NCI-H1694 (cell line): ENCODE measurements around the gene EXOC7.

Experiments
- DNase-seq: peaks from one replicate; lab custom pipeline; 2025; lab: John Stamatoyannopoulos, UW

EXOC7 gene

DNA sequence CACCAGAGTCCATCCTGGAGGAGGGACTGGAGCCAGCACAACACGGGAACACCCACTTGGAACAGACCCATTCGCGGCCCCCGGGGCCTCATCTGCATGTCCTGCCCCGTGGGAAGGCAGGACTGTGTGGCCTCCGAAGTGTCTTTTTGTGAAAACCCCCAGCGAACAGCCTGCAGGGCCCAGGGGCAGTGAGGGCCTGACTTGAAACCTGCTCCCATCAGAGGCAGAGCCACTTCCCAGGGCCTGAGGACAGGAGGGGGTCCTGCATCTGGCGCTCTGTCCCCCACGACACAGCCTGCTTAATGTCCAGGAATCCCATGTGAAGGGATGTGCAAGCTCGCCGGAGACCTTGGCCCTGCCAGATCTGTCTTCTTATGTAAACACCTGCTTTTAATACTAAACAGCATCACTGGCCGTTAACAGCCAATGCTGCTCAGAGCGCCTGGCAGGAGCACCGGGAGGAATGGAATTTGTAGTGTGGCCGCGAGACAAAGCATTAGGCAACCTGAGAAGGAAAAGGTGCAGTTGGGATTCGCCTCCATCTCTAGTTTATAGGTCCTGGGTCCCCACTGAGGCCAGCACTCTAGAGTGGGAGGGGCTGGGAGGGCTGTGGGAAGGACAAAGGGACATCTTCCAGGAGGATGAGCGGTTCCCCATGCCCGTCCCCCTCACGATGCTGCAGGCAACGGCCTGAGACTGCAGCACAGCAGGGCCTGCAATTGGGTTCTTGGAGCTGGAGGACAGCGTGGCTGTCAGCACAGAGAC, 66.9 kb downstream of the EXOC7 start:
- no peak for DNase-seq

DNA sequence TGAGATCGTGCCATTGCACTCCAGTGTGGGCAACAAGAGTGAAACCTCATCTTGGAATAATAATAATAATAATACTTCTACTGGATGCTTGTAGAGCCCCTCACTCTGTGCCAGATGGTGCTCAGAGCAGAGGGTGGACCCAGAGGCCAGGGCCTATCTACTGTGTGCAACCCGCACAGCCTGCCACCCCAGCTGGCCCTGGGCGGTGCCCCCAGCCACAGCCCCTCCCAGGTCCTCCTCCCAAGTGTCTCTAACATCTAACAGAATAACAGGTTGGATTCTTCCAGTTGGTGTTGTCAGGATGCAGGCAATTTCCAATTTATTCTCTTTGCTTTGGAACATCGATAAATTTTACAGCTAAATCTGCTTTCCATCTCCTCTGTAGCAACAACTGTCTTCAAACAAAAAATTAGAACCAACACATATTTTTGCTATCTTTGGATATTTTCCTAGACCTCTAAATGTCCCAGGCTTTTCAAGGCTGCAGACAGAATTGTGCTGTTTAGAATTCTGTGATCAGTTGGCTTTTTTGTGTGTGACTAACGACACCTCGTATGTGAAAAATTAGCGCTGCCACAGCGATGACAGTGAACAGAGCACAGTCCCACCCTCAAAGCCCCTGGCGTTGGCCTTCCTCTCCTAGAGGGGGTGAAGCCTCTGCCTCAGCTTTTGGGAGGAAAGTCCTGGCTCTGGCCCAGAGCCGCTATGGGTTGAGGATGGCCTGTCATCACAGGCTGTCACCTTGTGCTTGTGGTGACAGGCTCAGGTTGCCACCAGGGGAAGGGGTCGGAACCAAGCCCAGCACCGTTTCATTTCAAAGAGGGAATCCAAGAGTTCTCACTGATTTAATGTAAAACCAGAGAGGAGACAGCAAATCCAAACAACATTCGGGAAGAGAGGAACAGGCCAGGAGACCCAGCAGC, 68.9 kb downstream of the EXOC7 start:
- peak; percentile 27 for DNase-seq

DNA sequence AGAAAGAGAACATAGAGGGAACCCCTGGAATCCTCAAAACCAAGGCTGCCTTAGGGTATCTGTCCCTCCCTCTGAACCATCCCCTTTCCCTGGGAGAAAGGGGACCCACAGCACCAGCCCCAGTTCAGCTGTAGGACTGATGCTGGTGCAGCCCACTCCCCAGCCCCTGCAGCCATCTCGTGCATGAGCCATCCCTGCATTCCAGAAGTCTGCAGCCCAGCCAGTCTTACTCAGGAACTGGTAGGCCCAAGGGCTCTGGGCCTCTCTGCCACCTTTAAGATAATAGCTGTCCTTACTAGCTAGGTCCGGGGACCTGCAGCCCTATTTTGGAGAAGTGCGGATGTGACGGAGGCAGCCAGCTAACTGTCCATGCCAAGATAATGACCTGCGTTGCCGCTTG, 70.4 kb downstream of the EXOC7 start:
- DNase-seq = no peak

DNA sequence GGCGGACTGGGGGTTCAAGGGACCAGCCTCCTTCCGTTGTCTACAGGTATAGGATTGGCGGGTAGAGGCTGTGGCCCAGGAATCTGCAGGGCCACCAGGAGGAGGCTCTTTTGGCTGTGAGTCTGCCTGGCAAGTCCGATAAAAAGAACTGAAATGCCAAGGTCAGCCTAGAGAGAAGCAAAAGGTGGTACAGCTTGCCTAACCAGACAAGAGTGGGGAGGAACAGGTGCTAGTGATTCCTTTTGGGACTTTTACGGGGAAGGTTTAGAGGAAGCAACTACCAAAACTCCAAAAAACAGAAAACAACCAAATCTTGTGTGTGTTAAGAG, 70.8 kb downstream of the EXOC7 start:
- DNase-seq = no peak

DNA sequence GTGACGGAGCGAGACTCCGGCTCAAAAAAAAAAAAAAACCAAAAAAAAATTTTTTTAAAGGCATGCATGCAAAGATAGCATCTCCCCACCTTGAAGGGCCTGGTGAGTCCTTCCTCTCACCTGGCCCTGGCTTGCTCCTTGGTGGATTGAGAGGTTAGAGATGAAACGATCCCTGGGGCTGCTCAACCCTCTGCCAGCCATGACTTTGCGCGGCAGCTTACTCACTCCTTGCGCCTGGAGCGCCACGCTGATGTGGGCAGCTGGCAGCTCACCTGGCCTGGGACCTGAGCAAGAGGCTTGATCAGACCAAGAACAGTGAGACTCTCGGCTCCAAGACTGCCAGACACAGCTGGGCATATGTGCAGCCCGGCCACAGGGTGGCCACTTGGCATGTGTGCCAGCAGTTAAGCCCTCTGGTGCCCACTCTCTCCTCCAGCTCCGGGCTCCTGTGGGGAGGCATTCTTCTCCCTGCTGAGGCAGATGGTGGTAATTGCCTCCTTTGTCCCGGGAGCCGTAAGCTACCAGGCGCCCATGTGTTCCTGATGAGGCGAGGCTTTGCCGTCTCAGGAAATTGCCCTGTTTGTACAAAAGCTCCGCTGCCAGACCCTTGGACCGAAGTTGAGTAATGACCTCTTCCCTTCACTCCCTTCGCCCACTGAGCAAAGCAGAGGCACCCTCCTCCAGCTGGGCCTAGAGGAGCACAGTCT, 71.4 kb downstream of the EXOC7 start:
- DNase-seq = no peak
